ENCODE measurements around the gene LCLAT1.

The LCLAT1 gene

DNA sequence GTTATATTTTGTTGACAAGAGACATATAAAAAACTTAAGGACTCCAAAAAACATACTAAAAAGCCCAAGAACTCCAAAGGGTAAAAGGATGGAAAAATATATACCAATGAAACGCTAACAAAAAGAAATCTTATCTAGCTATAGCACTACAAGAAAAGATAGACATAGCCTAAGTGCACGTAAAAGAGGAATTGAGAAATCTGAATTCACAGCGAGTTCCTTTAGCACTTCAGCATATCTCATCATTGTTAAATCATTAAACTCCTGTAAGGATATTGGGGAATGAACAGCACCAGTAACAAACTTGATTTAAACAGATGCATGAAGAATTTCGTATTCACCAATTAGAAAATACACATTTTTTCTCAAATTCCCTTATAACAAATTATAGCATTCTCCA, 226.1 kb downstream of the LCLAT1 start:
- no peaks in the 10 kb centered on the region for H3K27me3 ChIP-seq (replicated peaks; ENCODE audit: control insufficient read depth, insufficient read depth, low read length)
- TF ChIP-seq, protein P1, sequence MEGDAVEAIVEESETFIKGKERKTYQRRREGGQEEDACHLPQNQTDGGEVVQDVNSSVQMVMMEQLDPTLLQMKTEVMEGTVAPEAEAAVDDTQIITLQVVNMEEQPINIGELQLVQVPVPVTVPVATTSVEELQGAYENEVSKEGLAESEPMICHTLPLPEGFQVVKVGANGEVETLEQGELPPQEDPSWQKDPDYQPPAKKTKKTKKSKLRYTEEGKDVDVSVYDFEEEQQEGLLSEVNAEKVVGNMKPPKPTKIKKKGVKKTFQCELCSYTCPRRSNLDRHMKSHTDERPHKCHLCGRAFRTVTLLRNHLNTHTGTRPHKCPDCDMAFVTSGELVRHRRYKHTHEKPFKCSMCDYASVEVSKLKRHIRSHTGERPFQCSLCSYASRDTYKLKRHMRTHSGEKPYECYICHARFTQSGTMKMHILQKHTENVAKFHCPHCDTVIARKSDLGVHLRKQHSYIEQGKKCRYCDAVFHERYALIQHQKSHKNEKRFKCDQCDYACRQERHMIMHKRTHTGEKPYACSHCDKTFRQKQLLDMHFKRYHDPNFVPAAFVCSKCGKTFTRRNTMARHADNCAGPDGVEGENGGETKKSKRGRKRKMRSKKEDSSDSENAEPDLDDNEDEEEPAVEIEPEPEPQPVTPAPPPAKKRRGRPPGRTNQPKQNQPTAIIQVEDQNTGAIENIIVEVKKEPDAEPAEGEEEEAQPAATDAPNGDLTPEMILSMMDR (IDR thresholded peaks at IDR 0.05; ENCODE audit: insufficient read depth, low read length, poor library complexity, severe bottlenecking), result no peak
- no peak overlapping the region for H3K4me3 ChIP-seq (replicated peaks; ENCODE audit: low read depth, low read length)
- no peak for DNase-seq (ENCODE audit: extremely low read depth, insufficient read length)
- no peaks in the 10 kb centered on the region for H3K36me3 ChIP-seq (ENCODE audit: control insufficient read depth, insufficient read depth, low read length)

DNA sequence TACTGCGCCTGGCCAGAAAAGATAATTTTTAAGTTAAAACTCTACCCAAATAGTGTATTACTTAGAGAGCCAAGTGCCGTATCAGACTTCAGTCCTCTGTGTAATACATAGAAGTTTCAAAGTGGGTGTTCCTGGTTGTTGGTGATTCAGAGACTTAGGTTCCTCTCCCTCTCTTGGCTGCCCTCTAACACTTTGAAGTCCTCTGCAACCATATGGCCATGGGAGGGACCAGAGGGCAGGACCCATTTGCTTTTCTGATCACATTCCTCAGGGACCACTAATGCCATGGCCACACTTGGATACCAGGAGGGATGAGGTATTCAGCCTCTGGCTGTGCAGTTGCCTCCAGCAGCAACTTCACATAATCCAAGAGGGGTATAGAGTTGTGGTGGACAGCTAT, 228.7 kb downstream of the LCLAT1 start:
- Histone ChIP-seq H3K36me3 (ENCODE audit: control insufficient read depth, insufficient read depth, low read length) (no peaks in the 10 kb centered on the region), H3K4me3 (replicated peaks; ENCODE audit: low read depth, low read length) (no peak overlapping the region), H3K27me3 (replicated peaks; ENCODE audit: control insufficient read depth, insufficient read depth, low read length) (peaks cover 2% of the 10 kb centered on the region; the same call in 1 of the 2 replicates)
- TF ChIP-seq, protein P1 (IDR thresholded peaks at IDR 0.05; ENCODE audit: insufficient read depth, low read length, poor library complexity, severe bottlenecking), result no peak
- DNase-seq (ENCODE audit: extremely low read depth, insufficient read length), result no peak

DNA sequence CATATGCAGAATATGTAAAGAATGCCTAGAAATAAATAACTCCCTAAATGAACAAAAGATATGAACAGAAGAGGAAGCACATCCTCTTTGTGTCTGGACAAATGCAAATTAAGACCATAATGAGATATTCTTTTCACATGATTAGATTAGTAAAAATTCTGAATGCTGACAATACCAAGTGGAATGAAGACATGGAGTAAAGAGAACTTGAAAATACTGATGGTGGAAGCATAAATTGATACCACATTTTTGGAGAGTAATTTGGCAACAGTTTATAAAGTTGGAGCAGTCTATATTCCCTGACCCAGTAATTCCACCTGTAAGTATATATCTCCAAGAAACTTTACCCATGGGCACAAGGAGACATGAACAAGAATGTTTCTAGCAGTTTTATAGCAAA, 230.2 kb downstream of the LCLAT1 start:
- DNase-seq (ENCODE audit: extremely low read depth, insufficient read length), result no peak
- Histone ChIP-seq H3K36me3 (ENCODE audit: control insufficient read depth, insufficient read depth, low read length) (no peaks in the 10 kb centered on the region), H3K4me3 (replicated peaks; ENCODE audit: low read depth, low read length) (no peak overlapping the region), H3K27me3 (replicated peaks; ENCODE audit: control insufficient read depth, insufficient read depth, low read length) (peaks cover 4% of the 10 kb centered on the region; the same call in 1 of the 2 replicates)
- TF ChIP-seq, protein P1 (IDR thresholded peaks at IDR 0.05; ENCODE audit: insufficient read depth, low read length, poor library complexity, severe bottlenecking), result no peak

DNA sequence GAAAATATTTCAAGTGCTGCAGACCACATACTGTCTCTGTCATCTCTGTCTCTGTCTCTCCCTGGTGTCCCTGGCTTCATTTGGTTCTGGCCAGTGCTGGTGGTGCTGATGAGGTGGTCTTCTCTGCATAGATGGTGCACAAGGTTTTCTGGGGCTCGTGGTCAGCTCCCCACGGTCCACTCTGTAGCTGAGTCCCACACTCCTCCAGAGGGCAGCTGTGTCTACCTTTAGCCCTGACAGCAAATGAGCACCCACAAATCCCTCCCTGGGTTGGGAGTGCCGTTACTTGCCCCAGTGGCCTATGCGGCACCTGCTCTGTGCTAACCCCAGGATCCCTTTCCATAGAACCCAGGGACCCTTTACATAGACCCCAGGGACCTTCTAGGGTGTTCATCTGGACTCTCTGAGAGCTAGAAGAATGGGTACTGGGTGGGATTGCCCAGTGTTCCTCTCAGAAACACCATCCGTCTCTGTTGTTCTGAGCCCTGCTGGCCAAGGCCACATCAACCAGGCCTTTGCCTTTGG, 230.9 kb downstream of the LCLAT1 start:
- Histone ChIP-seq H3K36me3 (ENCODE audit: control insufficient read depth, insufficient read depth, low read length) (no peaks in the 10 kb centered on the region), H3K27me3 (replicated peaks; ENCODE audit: control insufficient read depth, insufficient read depth, low read length) (peaks cover 4% of the 10 kb centered on the region; the same call in 1 of the 2 replicates), H3K4me3 (replicated peaks; ENCODE audit: low read depth, low read length) (no peak overlapping the region)
- TF ChIP-seq, protein P1 (IDR thresholded peaks at IDR 0.05; ENCODE audit: insufficient read depth, low read length, poor library complexity, severe bottlenecking), result no peak
- DNase-seq (ENCODE audit: extremely low read depth, insufficient read length), result no peak

DNA sequence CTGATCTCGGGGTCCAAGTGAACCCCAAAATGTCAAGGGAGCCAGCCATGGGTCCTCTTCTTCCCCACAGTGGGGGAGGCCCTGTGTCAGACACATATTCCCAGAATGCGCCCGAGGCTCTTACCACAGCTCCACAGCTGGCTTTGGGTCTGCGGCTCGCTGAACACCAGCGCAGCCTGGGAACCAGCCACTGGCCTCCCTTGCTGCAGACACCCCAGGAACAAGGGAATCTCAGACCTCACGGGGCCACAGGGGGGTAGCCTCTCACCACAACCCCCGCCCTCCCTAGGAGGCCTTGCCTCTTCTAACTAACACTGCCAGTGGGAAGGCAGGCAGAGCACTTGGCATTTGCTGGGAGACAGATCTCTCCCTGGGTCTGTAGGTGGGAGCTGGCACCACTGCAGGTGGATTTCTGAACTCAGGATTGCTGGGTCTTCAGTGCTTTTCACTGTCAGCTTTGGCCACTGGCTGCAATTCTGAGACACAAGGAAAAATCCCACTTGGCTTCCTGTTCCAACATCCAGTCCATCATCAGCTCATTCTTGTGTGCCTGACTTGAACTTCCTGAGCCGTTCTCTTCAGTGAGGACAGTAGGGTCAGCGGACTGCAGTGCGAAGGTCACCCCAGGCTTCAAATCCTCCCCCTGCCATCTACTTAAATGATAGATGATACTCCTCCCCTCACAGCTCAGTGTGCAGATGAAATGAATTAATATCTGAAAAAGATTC, 231.5 kb downstream of the LCLAT1 start:
- no peaks in the 10 kb centered on the region for H3K36me3 ChIP-seq (ENCODE audit: control insufficient read depth, insufficient read depth, low read length)
- H3K4me3 ChIP-seq (replicated peaks; ENCODE audit: low read depth, low read length), result no peak overlapping the region
- DNase-seq (ENCODE audit: extremely low read depth, insufficient read length), result no peak
- TF ChIP-seq, protein P1 (IDR thresholded peaks at IDR 0.05; ENCODE audit: insufficient read depth, low read length, poor library complexity, severe bottlenecking), result no peak
- peaks cover 4% of the 10 kb centered on the region; the same call in 1 of the 2 replicates for H3K27me3 ChIP-seq (replicated peaks; ENCODE audit: control insufficient read depth, insufficient read depth, low read length)
